ENCODE data around the gene REN. TPM values are rescaled to one million over a fixed set of nuclear protein-coding genes. Genes with fewer than 3 reads are reported as not detected.

The REN gene
- total and polyA plus RNA-seq, 2 of the 8 experiments (the other 6 are each of a cell fraction or from before 2014, with no cell fraction given) = 0.05 TPM; not detected in 1

DNA sequence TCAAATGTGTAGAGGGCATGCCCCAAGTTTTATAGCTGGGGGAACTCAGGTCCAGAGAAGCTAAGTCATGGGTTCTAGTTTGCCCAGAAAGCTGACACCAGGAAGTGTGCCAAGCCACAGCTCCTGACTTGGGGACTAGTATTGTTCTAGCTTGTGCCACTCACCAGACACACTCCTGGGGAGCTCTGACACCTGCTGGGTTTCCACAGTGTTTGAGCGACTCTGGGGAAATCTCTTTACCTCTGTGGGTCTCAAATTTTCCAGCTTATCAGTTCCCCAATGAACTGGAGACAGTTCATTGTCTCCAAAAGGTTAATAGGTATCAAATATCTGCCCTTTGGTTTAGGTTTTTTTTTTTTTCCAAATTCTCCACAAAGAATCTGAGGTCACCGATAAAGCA, 25.9 kb upstream of the REN start:
- Histone ChIP-seq H3K27me3 (replicated peaks in 1 of 4; ENCODE audit: control insufficient read depth in 3 of 4, extremely low read depth in 1 of 4, insufficient read depth in 3 of 4, low read length in 3 of 4) (peaks cover 0 to 8% (median 6%) of the 10 kb centered on the region in 4 experiments; a peak in 4 of 7 replicates), H3K23ac (ENCODE audit: insufficient read length) (no peak overlapping the region), H3K56ac (replicated peaks; ENCODE audit: insufficient read length, low read depth, low read length) (no peak overlapping the region), H3K23me2 (ENCODE audit: low read depth, low read length) (peaks cover 7% of the 10 kb centered on the region), H3K4me3 (ENCODE audit: extremely low read depth in 1 of 4, insufficient read depth in 2 of 4, low read depth in 3 of 4, low read length in 4 of 4) (no peak overlapping the region), H2BK12ac (ENCODE audit: low read depth, low read length) (no peak overlapping the region), H4K91ac (replicated peaks; ENCODE audit: insufficient read length, low read length) (no peak overlapping the region), H3K79me2 (ENCODE audit: control insufficient read depth in 1 of 2, insufficient read depth in 2 of 2, low read length in 2 of 2) (no peaks in the 10 kb centered on the region), H3K9me3 (ENCODE audit: insufficient read depth in 2 of 2, low read depth in 1 of 2, low read length in 1 of 2) (no peaks in the 10 kb centered on the region), H3K4me1 (replicated peaks in 1 of 4; ENCODE audit: control insufficient read depth in 3 of 4, insufficient read depth in 4 of 4, low read length in 3 of 4) (peaks cover 0 to 5% (median 0%) of the 10 kb centered on the region in 4 experiments; a peak in 1 of 7 replicates), H4K20me1 (replicated peaks in 1 of 2; ENCODE audit: control insufficient read depth in 1 of 2, insufficient read depth in 2 of 2, low read length in 2 of 2) (peaks cover 0 to 6% of the 10 kb centered on the region in 2 experiments), H3K4ac (replicated peaks; ENCODE audit: insufficient read length, low read depth, low read length) (no peak overlapping the region), H3K9ac (replicated peaks in 1 of 4; ENCODE audit: extremely low read depth in 1 of 4, low read depth in 3 of 4, low read length in 3 of 4) (no peak overlapping the region), H2BK5ac (ENCODE audit: low read depth, low read length) (no peak overlapping the region), H3K18ac (ENCODE audit: extremely low read depth, low read length) (no peak overlapping the region), H2AFZ (ENCODE audit: low read length) (no peak overlapping the region), H3K36me3 (ENCODE audit: control insufficient read depth in 2 of 4, insufficient read depth in 4 of 4, low read length in 3 of 4) (no peaks in the 10 kb centered on the region; a peak in 1 of 8 replicates), H4K8ac (ENCODE audit: extremely low read depth, insufficient read depth, low read length) (no peak overlapping the region), H3K4me2 (ENCODE audit: insufficient read depth in 1 of 2, low read depth in 2 of 2, low read length in 2 of 2) (no peak overlapping the region), H2AK5ac (ENCODE audit: low read depth, low read length) (no peak overlapping the region), H3K79me1 (ENCODE audit: low read depth, low read length) (peaks cover 5% of the 10 kb centered on the region), H3K14ac (ENCODE audit: insufficient read length) (no peak overlapping the region), H2BK20ac (ENCODE audit: low read length) (no peak overlapping the region), H3K27ac (ENCODE audit: low read depth, low read length) (no peak overlapping the region), H4K5ac (ENCODE audit: insufficient read length, low read depth, low read length) (no peak overlapping the region), H2BK120ac (replicated peaks; ENCODE audit: low read depth, low read length) (no peak overlapping the region), H2BK15ac (ENCODE audit: low read length) (no peak overlapping the region)
- 95% methylated on average over 2 of the region's 2 CpGs; no CpG with 5 or more reads in 1 of the 2 experiments for WGBS, 2 experiments (ENCODE audit: extremely low coverage in 1 of 2, insufficient coverage in 1 of 2, insufficient read length in 1 of 2, insufficient replicate concordance in 2 of 2, low coverage in 1 of 2, low lambda C conversion rate in 2 of 2, missing lambda C conversion rate in 1 of 2)
- DNase-seq (ENCODE audit: low read depth in 1 of 2, low spot score in 2 of 2) (no peak), FAIRE-seq (no peak)
- POLR2A ChIA-PET (ENCODE audit: partially characterized antibody) = interaction anchor here (1.2 to 1.3 kb wide), 2 partner anchors 30 to 63 kb away, joined by 3 to 4 read pairs; no protein-coding TSS in a partner anchor
- CTCF ChIA-PET (ENCODE audit: partially characterized antibody) = interaction anchor here (0.9 to 7.0 kb wide), 8 partner anchors 9 to 214 kb away, joined by 3 to 73 read pairs (median 5); partner anchors contain the start of gene REN
- no peak for TF ChIP-seq CHD1 (IDR thresholded peaks at IDR 0.05; ENCODE audit: low read depth, low read length)
- no peak for TF ChIP-seq CBX8 (IDR thresholded peaks at IDR 0.05; ENCODE audit: borderline replicate concordance, low read depth, low read length)
- no peak for TF ChIP-seq FOSL1 (IDR thresholded peaks at IDR 0.05; ENCODE audit: insufficient read depth, low read depth, low read length)
- no peak for TF ChIP-seq GABPA (IDR thresholded peaks at IDR 0.05; ENCODE audit: borderline replicate concordance, insufficient read depth, low read length)
- TF ChIP-seq RXRA (IDR thresholded peaks at IDR 0.05; ENCODE audit: insufficient read depth, low read depth, low read length) = no peak
- TF ChIP-seq KDM5A (IDR thresholded peaks at IDR 0.05; ENCODE audit: low read length) = no peak
- no peak for TF ChIP-seq ZNF274 (IDR thresholded peaks at IDR 0.05; ENCODE audit: borderline replicate concordance, extremely low read depth, low read length)
- TF ChIP-seq KDM4A (IDR thresholded peaks at IDR 0.05; ENCODE audit: low read depth, low read length, severe bottlenecking) = no peak
- TF ChIP-seq TCF12 (IDR thresholded peaks at IDR 0.05; ENCODE audit: low read depth, low read length) = no peak
- TF ChIP-seq SUZ12 (IDR thresholded peaks at IDR 0.05; ENCODE audit: low read length) = no peak
- no peak for TF ChIP-seq GTF2F1 (IDR thresholded peaks at IDR 0.05; ENCODE audit: borderline replicate concordance, low read depth, low read length)
- no peak for TF ChIP-seq JUND (IDR thresholded peaks at IDR 0.05; ENCODE audit: low read length)
- TF ChIP-seq RAD21 (IDR thresholded peaks at IDR 0.05 in 1 of 2, conservative IDR thresholded peaks at IDR 0.05 in 1 of 2; ENCODE audit: low read depth in 2 of 2, low read length in 2 of 2) = no peak
- TF ChIP-seq PHF8 (conservative IDR thresholded peaks at IDR 0.05; ENCODE audit: low read depth, low read length) = no peak
